HepG2 (cell line): ENCODE data around the gene SLC25A44. TPM values are rescaled to one million over a fixed set of nuclear protein-coding genes. Genes with fewer than 3 reads are reported as not detected.

Experiments used
- AFF4 ChIP-seq: sonication (generic); formaldehyde crosslinking; IDR thresholded peaks from 2 replicates; pipeline ENCODE4 v1.4.0; 2020; ENCODE audit warnings: missing genetic modification reagents
- ATF4 ChIP-seq, 2 experiments: fragments of 450-650 bp in 1 of 2; sonication (generic) in 1 of 2; formaldehyde crosslinking; IDR thresholded peaks; 2 replicates each; pipeline versions ENCODE4 v1.5.0 to v1.8.0; 2020 to 2022; ENCODE audit warnings: mild to moderate bottlenecking in 1 of 2, missing genetic modification reagents in 1 of 2
- CREBL2 ChIP-seq: sonication (generic); formaldehyde crosslinking; IDR thresholded peaks from 2 replicates; pipeline ENCODE4 v1.8.1; 2023; ENCODE audit warnings: missing genetic modification reagents, mild to moderate bottlenecking, borderline replicate concordance
- CTCF ChIP-seq: sonication (generic); formaldehyde crosslinking; IDR thresholded peaks from 2 replicates; pipeline ENCODE4 v1.5.0; 2020; ENCODE audit warnings: mild to moderate bottlenecking, missing genetic modification reagents, moderate library complexity
- DNMT3B ChIP-seq: conservative IDR thresholded peaks from 2 replicates; pipeline ENCODE4 v1.6.1; 2016; ENCODE audit warnings: missing biosample characterization, control low read depth
- GFI1 ChIP-seq: sonication (generic); formaldehyde crosslinking; IDR thresholded peaks from 2 replicates; pipeline ENCODE4 v1.5.0; 2020; ENCODE audit warnings: missing genetic modification reagents, mild to moderate bottlenecking, borderline replicate concordance
- HIVEP1 ChIP-seq: sonication (generic); formaldehyde crosslinking; IDR thresholded peaks from 2 replicates; pipeline ENCODE4 v1.4.0; 2020; ENCODE audit warnings: mild to moderate bottlenecking, missing genetic modification reagents
- HNRNPK ChIP-seq: fragments of 200-400 bp; formaldehyde crosslinking; IDR thresholded peaks from 2 replicates; pipeline ENCODE4 v1.6.1; 2018; ENCODE audit warnings: low read length, low read depth, moderate library complexity, mild to moderate bottlenecking; ENCODE audit not compliant: poor library complexity, severe bottlenecking
- MED1 ChIP-seq: sonication (generic); formaldehyde crosslinking; IDR thresholded peaks from 2 replicates; pipeline ENCODE4 v1.4.0; 2020; ENCODE audit warnings: missing genetic modification reagents
- NFIC ChIP-seq: IDR thresholded peaks from 2 replicates; pipeline ENCODE4 v1.6.1; 2012; ENCODE audit warnings: mild to moderate bottlenecking, low read length, inconsistent platforms
- SOX6 ChIP-seq, 2 experiments: fragments of 450-650 bp in 1 of 2; sonication (generic) in 1 of 2; formaldehyde crosslinking in 1 of 2; IDR thresholded peaks; 2 replicates each; pipeline versions ENCODE4 v1.4.0 to v1.6.1; 2017 to 2020; ENCODE audit warnings: antibody characterized with exemption in 1 of 2, mild to moderate bottlenecking in 1 of 2, missing genetic modification reagents in 1 of 2
- TBP ChIP-seq: sonication (generic); formaldehyde crosslinking; IDR thresholded peaks from 2 replicates; pipeline ENCODE4 v1.5.0; 2020; ENCODE audit warnings: missing genetic modification reagents
- ZNF33A ChIP-seq: sonication (generic); formaldehyde crosslinking; IDR thresholded peaks from 2 replicates; pipeline ENCODE4 v1.5.1; 2020; ENCODE audit warnings: missing genetic modification reagents, mild to moderate bottlenecking, moderate library complexity, borderline replicate concordance
- ZNF83 ChIP-seq: sonication (generic); formaldehyde crosslinking; IDR thresholded peaks from 2 replicates; pipeline ENCODE4 v1.4.0; 2020; ENCODE audit warnings: missing genetic modification reagents, mild to moderate bottlenecking, borderline replicate concordance
- ZNF883 ChIP-seq: sonication (generic); formaldehyde crosslinking; IDR thresholded peaks from 2 replicates; pipeline ENCODE4 v1.5.1; 2020; ENCODE audit warnings: mild to moderate bottlenecking, missing genetic modification reagents; ENCODE audit errors: not compliant biosample characterization
- ZSCAN21 ChIP-seq: sonication (generic); formaldehyde crosslinking; IDR thresholded peaks from 2 replicates; pipeline ENCODE4 v1.8.0; 2022; ENCODE audit warnings: mild to moderate bottlenecking, missing genetic modification reagents, moderate library complexity, borderline replicate concordance
- polyA plus RNA-seq, 8 experiments: library from polyadenylated mRNA; depleted of rRNA in 3 of 8; stranded (reverse) in 7 of 8; unstranded in 1 of 8; fragments of >200 nt; fragmentation: Illumina TruSeq in 4 of 8; extraction: Trizol in 4 of 8; gene quantifications; 2 replicates each; pipeline versions ENCODE4 v1.2.1 to v1.2.3, GENCODE V29; 2011 to 2016; ENCODE audit warnings: low read depth in 4 of 8, missing spikeins in 1 of 8, mixed read lengths in 1 of 8; ENCODE audit not compliant: insufficient read depth in 1 of 8
- total RNA-seq, 5 experiments: library from RNA; depleted of rRNA; stranded (reverse); fragments of >200 nt; fragmentation: Illumina TruSeq; extraction: Trizol; gene quantifications; 2 replicates each; pipeline ENCODE4 v1.2.3, GENCODE V29; 2016; ENCODE audit warnings: low read depth in 1 of 5
- TF ChIP-seq, protein P1 (sequence below): sonication (generic); formaldehyde crosslinking; IDR thresholded peaks from 2 replicates; pipeline ENCODE4 v1.8.1; 2023; ENCODE audit warnings: missing genetic modification reagents, inconsistent platforms, borderline replicate concordance

SLC25A44 gene
- total and polyA plus RNA-seq, 2 of the 13 experiments (the other 11 are each of a cell fraction or from before 2014, with no cell fraction given), result 10.7 to 13.4 TPM

GRCh38 chr1:156146020-156146768 lies 47.7 kb upstream of the SLC25A44 start (continued):
- TF ChIP-seq CTCF (peak; percentile 92), SOX6 (IDR thresholded peaks at IDR 0.05) (no peak), SOX6 (CRISPR knock-in tag; IDR thresholded peaks at IDR 0.05) (peak; percentile 81), ZNF33A (no peak), MED1 (CRISPR knock-in tag) (peak; percentile 25), TBP (CRISPR knock-in tag) (no peak), ZSCAN21 (no peak), ZNF883 (no peak), HNRNPK (no peak), HIVEP1 (CRISPR knock-in tag) (no peak), DNMT3B (no peak), GFI1 (CRISPR knock-in tag) (0 out of 2 replicates have a peak, but pooled peaks have one; percentile 38), CREBL2 (CRISPR knock-in tag) (no peak), ZNF83 (CRISPR knock-in tag) (no peak), NFIC (no peak), AFF4 (CRISPR knock-in tag) (no peak), ATF4 (CRISPR knock-in tag; IDR thresholded peaks at IDR 0.05) (no peak)
- TF ChIP-seq, protein P1, sequence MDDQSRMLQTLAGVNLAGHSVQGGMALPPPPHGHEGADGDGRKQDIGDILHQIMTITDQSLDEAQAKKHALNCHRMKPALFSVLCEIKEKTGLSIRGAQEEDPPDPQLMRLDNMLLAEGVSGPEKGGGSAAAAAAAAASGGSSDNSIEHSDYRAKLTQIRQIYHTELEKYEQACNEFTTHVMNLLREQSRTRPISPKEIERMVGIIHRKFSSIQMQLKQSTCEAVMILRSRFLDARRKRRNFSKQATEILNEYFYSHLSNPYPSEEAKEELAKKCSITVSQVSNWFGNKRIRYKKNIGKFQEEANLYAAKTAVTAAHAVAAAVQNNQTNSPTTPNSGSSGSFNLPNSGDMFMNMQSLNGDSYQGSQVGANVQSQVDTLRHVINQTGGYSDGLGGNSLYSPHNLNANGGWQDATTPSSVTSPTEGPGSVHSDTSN (CRISPR knock-in tag), result no peak
